Liver (tissue), 9 donors: ENCODE results near the gene PLPP2. TPM values are rescaled to one million over a fixed set of nuclear protein-coding genes. Genes with fewer than 3 reads are reported as not detected.

Experiments
- DNase-seq: peaks from one replicate; pipeline ENCODE4 v3.0.0-alpha.2; 2017; ENCODE audit warnings: low spot score
- H3K27ac ChIP-seq, 2 donors: one replicate each; pipeline ENCODE4 v1.7.0; 2013; ENCODE audit warnings: inconsistent platforms in 2 of 2, low read length in 2 of 2, control low read depth in 1 of 2, low read depth in 1 of 2, mild to moderate bottlenecking in 1 of 2
- H3K27me3 ChIP-seq, 4 donors: one replicate each; pipeline versions ENCODE4 v1.6.1 to v1.7.0; 2013; ENCODE audit warnings: low read length in 3 of 4, inconsistent platforms in 1 of 4, mild to moderate bottlenecking in 1 of 4, moderate library complexity in 1 of 4; ENCODE audit not compliant: control insufficient read depth in 4 of 4, insufficient read depth in 4 of 4
- H3K36me3 ChIP-seq, 4 donors: one replicate each; pipeline versions ENCODE4 v1.6.1 to v1.7.0; 2013; ENCODE audit warnings: low read length in 3 of 4, mild to moderate bottlenecking in 3 of 4, low read depth in 1 of 4, moderate library complexity in 1 of 4; ENCODE audit not compliant: control insufficient read depth in 4 of 4, insufficient read depth in 3 of 4
- H3K4me1 ChIP-seq, 4 donors: one replicate each; pipeline versions ENCODE4 v1.6.1 to v1.7.0; 2013; ENCODE audit warnings: low read length in 3 of 4, mild to moderate bottlenecking in 3 of 4, moderate library complexity in 1 of 4; ENCODE audit not compliant: control insufficient read depth in 4 of 4, insufficient read depth in 4 of 4
- H3K4me3 ChIP-seq, 3 donors: one replicate each; pipeline versions ENCODE4 v1.6.1 to v1.7.0; 2013; ENCODE audit warnings: low read length in 3 of 3, control low read depth in 1 of 3, low read depth in 1 of 3, mild to moderate bottlenecking in 1 of 3
- H3K9ac ChIP-seq, 2 donors: one replicate each; pipeline ENCODE4 v1.7.0; 2013; ENCODE audit warnings: low read length in 2 of 2, mild to moderate bottlenecking in 2 of 2, moderate library complexity in 2 of 2, control low read depth in 1 of 2, low read depth in 1 of 2
- H3K9me3 ChIP-seq, 4 donors: one replicate each; pipeline versions ENCODE4 v1.6.1 to v1.7.0; 2013; ENCODE audit warnings: low read length in 3 of 4; ENCODE audit not compliant: control insufficient read depth in 4 of 4
- EGR1 ChIP-seq, 2 donors: IDR thresholded peaks; 2 replicates each; pipeline ENCODE4 v1.6.1; 2016 to 2018; ENCODE audit warnings: antibody characterized with exemption in 2 of 2, low read depth in 2 of 2
- FOXA1 ChIP-seq: IDR thresholded peaks from 2 replicates; pipeline ENCODE4 v1.6.1; 2016; ENCODE audit warnings: antibody characterized with exemption
- FOXA2 ChIP-seq: IDR thresholded peaks from 2 replicates; pipeline ENCODE4 v1.6.1; 2016; ENCODE audit warnings: antibody characterized with exemption
- HNF4A ChIP-seq, 2 donors: conservative IDR thresholded peaks; 2 replicates each; pipeline ENCODE4 v1.6.1; 2016; ENCODE audit warnings: antibody characterized with exemption in 2 of 2, mild to moderate bottlenecking in 2 of 2
- HNF4G ChIP-seq: IDR thresholded peaks from 2 replicates; pipeline ENCODE4 v1.6.1; 2016; ENCODE audit warnings: antibody characterized with exemption
- REST ChIP-seq: IDR thresholded peaks from 2 replicates; pipeline ENCODE4 v1.6.1; 2016; ENCODE audit warnings: antibody characterized with exemption, mild to moderate bottlenecking
- SP1 ChIP-seq: IDR thresholded peaks from 2 replicates; pipeline ENCODE4 v1.6.1; 2018; ENCODE audit warnings: antibody characterized with exemption, mild to moderate bottlenecking
- TAF1 ChIP-seq: conservative IDR thresholded peaks from 2 replicates; pipeline ENCODE4 v1.6.1; 2016; ENCODE audit warnings: antibody characterized with exemption, mild to moderate bottlenecking
- ZBTB33 ChIP-seq: IDR thresholded peaks from 2 replicates; pipeline ENCODE4 v1.6.1; 2016; ENCODE audit warnings: antibody characterized with exemption
- WGBS: extraction: QIAGEN DNeasy Blood & Tissue Kit; methylation state at CpG from one replicate; pipeline ENCODE4 v1.1.7; 2013; 5-methylcytosine and 5-hydroxymethylcytosine counted together
- polyA plus RNA-seq, 2 donors: library from polyadenylated mRNA; stranded (reverse) in 1 of 2; unstranded in 1 of 2; fragments of 200-250 nt in 1 of 2; fragments of >200 nt in 1 of 2; fragmentation: Nextera tagmentation in 1 of 2; extraction: Ambion mirVana in 1 of 2; gene quantifications; one replicate each; pipeline versions ENCODE4 v1.2.1 to v1.2.3, GENCODE V29; 2013 to 2015
- total RNA-seq, 2 donors: library from RNA; depleted of rRNA; stranded (reverse); fragments of >200 nt; gene quantifications; one replicate each; pipeline ENCODE4 v1.2.3, GENCODE V29; 2014
- TF ChIP-seq, protein P1 (sequence below): IDR thresholded peaks from 2 replicates; pipeline ENCODE4 v1.6.1; 2016; ENCODE audit warnings: antibody characterized with exemption
- donor health status: healthy.
- donor health status: healthy.
- donor health status: healthy.
- donor health status: healthy.
- donor health status: healthy.

PLPP2 gene
- total and polyA plus RNA-seq, 4 donors = 0.75 to 5.9 (median 2.0) TPM

DNA sequence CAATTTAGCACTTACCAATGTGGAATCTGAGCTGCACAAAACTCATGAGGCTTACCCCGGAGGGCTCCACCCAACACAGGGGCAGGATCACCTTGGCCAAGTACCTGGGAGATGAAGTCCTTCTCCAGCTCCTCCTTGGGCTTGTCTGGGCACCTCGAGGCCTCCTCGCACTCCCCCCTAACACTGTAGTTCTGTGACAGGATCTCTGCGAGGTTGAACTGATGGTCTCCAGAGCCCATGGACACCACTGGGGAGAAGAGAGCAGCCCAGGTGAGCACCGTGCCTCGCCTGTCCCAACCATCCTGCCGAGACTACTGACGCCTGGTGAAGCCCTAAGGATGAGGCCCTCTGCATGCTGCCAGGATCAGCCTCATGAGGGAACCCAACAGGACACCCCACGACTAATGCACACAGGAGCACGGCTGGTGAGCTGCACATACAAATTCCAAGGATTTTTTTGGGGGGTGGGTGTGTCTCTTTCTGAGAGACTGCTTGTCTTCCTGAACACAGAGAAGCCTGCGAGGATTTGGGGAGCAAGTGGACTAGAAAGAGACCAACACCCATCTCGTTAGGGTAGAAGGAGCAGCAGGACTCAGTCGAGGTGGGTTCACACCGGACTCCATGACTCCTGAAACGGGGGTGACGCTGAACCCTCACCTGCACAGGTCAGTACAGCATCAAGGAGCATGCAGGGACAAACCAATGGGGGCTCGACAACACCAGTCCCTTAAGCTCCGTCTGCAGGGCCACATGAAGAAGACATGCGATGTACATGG, 43.3 kb upstream of the PLPP2 start:
- WGBS = 97% methylated on average over 19 of the region's 19 CpGs
- no peak overlapping the region for H3K27ac ChIP-seq
- TF ChIP-seq ZBTB33 (no peak), HNF4A (conservative IDR thresholded peaks at IDR 0.05) (no peak)
- no peak overlapping the region for H3K4me3 ChIP-seq
- H3K27me3 ChIP-seq = no peaks in the 10 kb centered on the region
- peaks cover 0 to 3% (median 0%) of the 10 kb centered on the region in 4 donors for H3K9me3 ChIP-seq
- H3K4me1 ChIP-seq = no peaks in the 10 kb centered on the region
- peaks cover 2 to 10% (median 5%) of the 10 kb centered on the region in 4 donors for H3K36me3 ChIP-seq
- no peak overlapping the region for H3K9ac ChIP-seq
- DNase-seq = no peak

DNA sequence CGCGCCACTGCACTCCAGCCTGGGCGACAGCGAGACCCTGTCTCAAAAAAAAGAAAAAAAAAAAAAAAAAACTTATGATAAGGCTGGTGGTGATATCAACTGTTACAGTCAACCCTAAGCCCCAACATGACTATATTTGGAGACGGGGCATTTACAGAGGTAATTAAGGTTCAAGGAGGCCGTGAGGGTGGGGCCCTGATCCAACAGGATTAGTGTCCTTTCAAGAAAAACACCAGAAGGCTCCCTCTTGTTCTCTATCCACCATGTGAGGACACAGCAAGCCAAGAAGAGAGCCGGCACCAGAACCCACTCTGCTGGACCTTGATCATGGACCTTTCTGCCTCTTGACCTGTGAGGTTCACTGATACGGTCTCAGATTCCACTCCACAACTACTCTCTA, 39.3 kb upstream of the PLPP2 start:
- no peaks in the 10 kb centered on the region for H3K4me1 ChIP-seq
- peaks cover 3 to 16% (median 6%) of the 10 kb centered on the region in 4 donors for H3K9me3 ChIP-seq
- H3K9ac ChIP-seq = no peak overlapping the region
- H3K27ac ChIP-seq = no peak overlapping the region
- peaks cover 9 to 41% (median 17%) of the 10 kb centered on the region in 4 donors for H3K36me3 ChIP-seq
- DNase-seq = no peak
- TF ChIP-seq HNF4A (conservative IDR thresholded peaks at IDR 0.05) (no peak), FOXA2 (no peak), FOXA1 (no peak), HNF4G (no peak), EGR1 (IDR thresholded peaks at IDR 0.05; ENCODE audit: low read depth in 2 of 2) (no peak), TAF1 (no peak), SP1 (no peak), REST (no peak)
- TF ChIP-seq, protein P1, sequence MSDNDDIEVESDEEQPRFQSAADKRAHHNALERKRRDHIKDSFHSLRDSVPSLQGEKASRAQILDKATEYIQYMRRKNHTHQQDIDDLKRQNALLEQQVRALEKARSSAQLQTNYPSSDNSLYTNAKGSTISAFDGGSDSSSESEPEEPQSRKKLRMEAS = no peak
- H3K4me3 ChIP-seq = no peak overlapping the region
- 98% methylated on average over 8 of the region's 8 CpGs for WGBS
- no peaks in the 10 kb centered on the region for H3K27me3 ChIP-seq

GRCh38 chr19:329876-330275, 38.7 kb upstream of the PLPP2 start:
- Histone ChIP-seq H3K36me3 (peaks cover 9 to 46% (median 19%) of the 10 kb centered on the region in 4 donors), H3K4me1 (no peaks in the 10 kb centered on the region), H3K4me3 (no peak overlapping the region), H3K9me3 (peaks cover 3 to 16% (median 6%) of the 10 kb centered on the region in 4 donors), H3K27me3 (no peaks in the 10 kb centered on the region), H3K9ac (no peak overlapping the region), H3K27ac (no peak overlapping the region)
- no peak for TF ChIP-seq REST
- TF ChIP-seq, protein P1 = no peak
- DNase-seq = no peak
- 97% methylated on average over 7 of the region's 7 CpGs for WGBS
